ENCODE results near the gene PPP2R5E.

- no peak for TF ChIP-seq CTCF (IDR thresholded peaks at IDR 0.05; ENCODE audit: poor library complexity)
- no peak for TF ChIP-seq EZH2 (IDR thresholded peaks at IDR 0.05; ENCODE audit: borderline replicate concordance)
These were observed 62.6 kb downstream of the PPP2R5E start for GRCh38 chr14:63480599-63480998.
